ENCODE measurements around the gene KCNMA1.

Gene KCNMA1

GRCh38 chr10:77556990-77557601 is 80.5 kb downstream of the KCNMA1 start:
- no peak for DNase-seq (ENCODE audit: low read depth)

GRCh38 chr10:77555591-77556212 is 81.9 kb downstream of the KCNMA1 start:
- DNase-seq (ENCODE audit: low read depth), result no peak

GRCh38 chr10:77554996-77555397 is 82.6 kb downstream of the KCNMA1 start:
- DNase-seq (ENCODE audit: low read depth), result no peak

DNA sequence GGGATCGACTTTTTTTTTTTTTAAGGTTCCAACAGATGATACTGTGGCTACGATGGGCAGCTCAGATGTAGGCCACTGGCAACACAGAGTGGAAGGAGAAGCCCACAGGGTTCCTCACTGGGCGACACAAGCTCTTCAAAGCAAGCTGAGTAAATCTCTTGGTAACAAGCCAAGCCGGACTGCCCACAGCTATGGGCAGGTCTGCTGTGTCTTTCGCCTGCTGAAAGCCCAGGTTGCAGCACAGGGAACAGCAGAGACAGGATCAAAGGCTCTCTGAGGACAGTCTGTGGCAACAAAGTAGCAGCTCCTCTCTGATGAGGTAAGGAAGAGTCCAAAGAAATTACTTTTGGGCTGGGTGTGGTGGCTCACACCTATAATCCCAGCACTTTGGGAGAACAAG is 83.6 kb downstream of the KCNMA1 start:
- DNase-seq (ENCODE audit: low read depth), result no peak

GRCh38 chr10:77553311-77553710 is 84.3 kb downstream of the KCNMA1 start:
- no peak for DNase-seq (ENCODE audit: low read depth)

- DNase-seq (ENCODE audit: low read depth), result no peak
These were observed 85.4 kb downstream of the KCNMA1 start for GRCh38 chr10:77552252-77552651.

- no peak for DNase-seq (ENCODE audit: low read depth)
These were observed 87.2 kb downstream of the KCNMA1 start for GRCh38 chr10:77550378-77550777.

GRCh38 chr10:77548671-77549070 is 88.9 kb downstream of the KCNMA1 start:
- no peak for DNase-seq (ENCODE audit: low read depth)

DNA sequence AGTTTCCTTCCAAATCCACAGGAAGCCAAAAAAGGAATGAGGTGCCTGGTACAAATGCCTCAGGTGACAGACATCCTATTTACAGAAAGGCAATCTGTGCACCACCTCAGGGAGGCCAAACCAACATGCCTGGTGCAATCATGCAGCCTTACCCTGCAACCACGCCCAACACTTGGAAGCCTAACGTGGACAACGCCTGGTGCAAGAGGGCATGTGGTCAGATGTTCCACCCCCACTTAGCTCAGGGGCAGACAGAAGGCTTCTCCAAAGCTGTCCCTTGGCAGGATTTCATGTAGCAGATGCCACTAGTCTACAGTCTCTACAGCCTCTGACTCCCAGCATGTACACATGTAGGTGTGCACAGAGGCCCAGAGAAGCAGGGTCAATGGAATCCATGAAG is 89.5 kb downstream of the KCNMA1 start:
- no peak for DNase-seq (ENCODE audit: low read depth)

- DNase-seq (ENCODE audit: low read depth), result no peak
These were observed 90.1 kb downstream of the KCNMA1 start for GRCh38 chr10:77547307-77548050.

GRCh38 chr10:77546042-77546441 is 91.6 kb downstream of the KCNMA1 start:
- no peak for DNase-seq (ENCODE audit: low read depth)

- no peak for DNase-seq (ENCODE audit: low read depth)
These were observed 92.0 kb downstream of the KCNMA1 start for GRCh38 chr10:77545585-77545984.

- no peak for DNase-seq (ENCODE audit: low read depth)
These were observed 93.0 kb downstream of the KCNMA1 start for GRCh38 chr10:77544617-77545016.

DNA sequence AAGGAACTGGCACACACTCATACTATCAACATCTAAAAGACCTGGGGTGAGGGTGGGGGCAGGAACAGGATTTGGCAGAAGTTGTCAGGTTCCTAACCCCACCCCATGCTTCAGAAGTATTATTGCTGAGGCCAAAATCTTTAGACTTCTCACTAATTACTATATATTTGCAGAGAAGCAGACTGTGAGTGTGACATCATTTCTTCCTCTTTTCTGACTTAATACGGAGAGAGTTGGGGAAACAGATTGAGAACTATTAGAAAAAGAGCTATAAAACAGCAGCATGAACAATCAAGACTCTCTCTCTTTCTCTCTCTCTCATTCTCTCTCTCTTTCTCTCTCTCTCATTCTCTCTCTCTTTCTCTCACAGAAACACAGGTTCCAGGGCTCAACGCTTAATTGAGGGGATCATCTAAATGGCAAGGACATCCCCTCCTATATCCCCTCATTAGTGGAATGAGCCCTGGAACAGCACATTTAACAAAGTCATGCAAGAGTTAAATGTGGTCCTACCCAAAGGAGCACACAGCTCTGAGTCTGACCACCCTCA is 94.8 kb downstream of the KCNMA1 start:
- no peak for DNase-seq (ENCODE audit: low read depth)

GRCh38 chr10:77541944-77542343 is 95.7 kb downstream of the KCNMA1 start:
- no peak for DNase-seq (ENCODE audit: low read depth)

GRCh38 chr10:77541247-77541646 is 96.4 kb downstream of the KCNMA1 start:
- no peak for DNase-seq (ENCODE audit: low read depth)

DNA sequence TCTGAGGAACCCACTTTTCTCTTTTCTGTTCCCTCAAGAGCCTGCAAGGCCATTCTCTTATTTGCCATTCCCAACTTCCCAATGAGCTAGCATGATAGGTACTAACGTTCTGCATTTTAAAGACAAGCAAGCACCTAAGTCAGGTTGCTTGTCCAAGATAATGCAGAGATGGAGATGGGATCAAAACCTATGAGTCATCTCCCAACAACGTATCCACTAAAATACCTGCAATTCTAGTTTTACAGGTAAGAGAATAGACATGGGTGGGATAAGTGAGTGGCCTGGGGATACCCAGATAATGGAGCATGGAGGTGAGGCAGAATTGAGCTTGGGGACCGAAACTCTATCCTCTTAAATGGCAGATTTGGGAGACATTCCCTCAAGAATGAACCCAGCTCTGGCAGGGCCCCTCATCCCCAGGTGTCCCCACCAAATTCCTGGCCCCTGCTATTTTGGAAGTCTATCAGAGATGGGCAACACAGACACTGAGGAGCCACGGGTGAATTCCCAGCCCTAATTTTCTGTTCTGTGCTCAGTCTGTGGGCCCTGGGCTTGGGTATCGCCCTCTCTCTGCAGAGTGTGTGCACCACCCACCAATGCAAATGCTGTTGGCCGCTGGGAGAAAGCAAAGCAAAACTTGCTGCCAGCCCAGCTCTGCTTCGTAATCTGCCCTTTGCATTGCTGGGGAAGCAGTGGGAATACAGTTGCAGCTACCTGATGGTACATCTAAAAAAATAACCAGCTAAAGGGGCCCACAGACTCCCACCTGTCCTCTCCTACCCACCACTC is 98.3 kb downstream of the KCNMA1 start:
- DNase-seq (ENCODE audit: low read depth), result no peak

GRCh38 chr10:77537720-77538373 is 99.8 kb downstream of the KCNMA1 start:
- DNase-seq (ENCODE audit: low read depth), result no peak

DNA sequence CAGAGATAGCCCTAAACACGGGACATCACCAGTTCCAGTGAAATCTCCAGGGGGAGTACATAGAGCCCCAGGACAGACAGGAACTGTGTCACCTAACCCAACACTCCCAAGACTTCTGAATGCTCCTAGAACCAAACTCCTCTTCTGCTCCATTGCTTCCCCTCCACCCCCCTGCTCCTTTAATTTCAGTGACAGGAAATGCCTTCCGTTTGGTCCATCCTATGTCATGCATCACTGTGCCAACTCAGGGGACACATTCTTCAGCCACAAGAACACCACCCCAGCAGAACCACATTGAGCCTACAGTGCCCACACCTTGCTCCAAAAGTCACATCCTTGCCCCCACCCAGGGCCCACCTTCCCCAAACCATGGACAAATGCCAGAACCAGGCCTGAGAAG is 100.5 kb downstream of the KCNMA1 start:
- no peak for DNase-seq (ENCODE audit: low read depth)

- DNase-seq (ENCODE audit: low read depth), result no peak
These were observed 103.7 kb downstream of the KCNMA1 start for GRCh38 chr10:77533887-77534278.

- no peak for DNase-seq (ENCODE audit: low read depth)
These were observed 104.3 kb downstream of the KCNMA1 start for GRCh38 chr10:77533146-77533886.

All from stimulated activated CD8-positive, alpha-beta memory T cell treated with anti-CD3 and anti-CD28 coated beads, Interleukin-4, amount 100 ng/mL, for 24 hours (primary cell).